MCF 10A (cell line): ENCODE measurements around the gene PRKCZ. TPM values are rescaled to one million over a fixed set of nuclear protein-coding genes. Genes with fewer than 3 reads are reported as not detected.

Experiments used
- BruUV-seq: library from RNA; stranded (reverse); fragments of 400-500 nt; replicated peaks from 2 replicates; lab custom pipeline; 2021; lab: Mats Ljungman, UMichigan
- CTCF ChIA-PET: fragments of 300-600 bp; sonication (Branson Sonifier 250); formaldehyde crosslinking; extraction: SDS; loops from one replicate; lab custom pipeline; 2021; ENCODE audit warnings: antibody characterized with exemption, inconsistent platforms; lab: Yijun Ruan, JAX
- POLR2A ChIA-PET: fragments of 300-600, 350-650 bp; sonication (Branson Sonifier 250); formaldehyde crosslinking; extraction: SDS; loops from one replicate; lab custom pipeline; 2020; ENCODE audit warnings: antibody characterized with exemption, inconsistent platforms; lab: Yijun Ruan, JAX
- DNase-seq: peaks from one replicate; pipeline ENCODE4 v3.0.0-alpha.2; 2018; ENCODE audit not compliant: unreplicated experiment
- H3K27ac Mint-ChIP-seq: one replicate; pipeline ENCODE4 v1.8.0; 2022; ENCODE audit warnings: mild to moderate bottlenecking, low read depth, mixed read lengths; ENCODE audit not compliant: unreplicated experiment
- H3K27me3 Mint-ChIP-seq: one replicate; pipeline ENCODE4 v1.8.0; 2022; ENCODE audit warnings: mixed read lengths; ENCODE audit not compliant: insufficient read depth, unreplicated experiment
- H3K36me3 Mint-ChIP-seq: one replicate; pipeline ENCODE4 v1.8.0; 2022; ENCODE audit warnings: mild to moderate bottlenecking, moderate library complexity, mixed read lengths; ENCODE audit not compliant: insufficient read depth, unreplicated experiment
- H3K4me1 Mint-ChIP-seq: one replicate; pipeline ENCODE4 v1.8.0; 2022; ENCODE audit warnings: mixed read lengths; ENCODE audit not compliant: insufficient read depth, unreplicated experiment
- H3K4me3 Mint-ChIP-seq: one replicate; pipeline ENCODE4 v1.8.0; 2022; ENCODE audit warnings: mild to moderate bottlenecking, moderate library complexity, mixed read lengths; ENCODE audit not compliant: unreplicated experiment
- H3K9me3 Mint-ChIP-seq: one replicate; pipeline ENCODE4 v1.8.0; 2022; ENCODE audit warnings: mixed read lengths; ENCODE audit not compliant: unreplicated experiment
- CTCF ChIP-seq: fragments of 200-600 bp; IDR thresholded peaks from one replicate; pipeline ENCODE4 v1.8.0; 2022; ENCODE audit warnings: antibody characterized with exemption, mild to moderate bottlenecking; ENCODE audit not compliant: unreplicated experiment
- intact Hi-C: fragments of 100-400 bp; cut with micrococcal nuclease; formaldehyde crosslinking; loops from 2 replicates; pipeline ENCODE4 v1.14.1; 2022
- total RNA-seq: library from RNA; stranded (reverse); gene quantifications from 2 replicates; pipeline ENCODE4 v1.2.3, GENCODE V29; 2022

Gene PRKCZ
- total RNA-seq, 1 experiment from 2014 or later = 24.9 TPM

DNA sequence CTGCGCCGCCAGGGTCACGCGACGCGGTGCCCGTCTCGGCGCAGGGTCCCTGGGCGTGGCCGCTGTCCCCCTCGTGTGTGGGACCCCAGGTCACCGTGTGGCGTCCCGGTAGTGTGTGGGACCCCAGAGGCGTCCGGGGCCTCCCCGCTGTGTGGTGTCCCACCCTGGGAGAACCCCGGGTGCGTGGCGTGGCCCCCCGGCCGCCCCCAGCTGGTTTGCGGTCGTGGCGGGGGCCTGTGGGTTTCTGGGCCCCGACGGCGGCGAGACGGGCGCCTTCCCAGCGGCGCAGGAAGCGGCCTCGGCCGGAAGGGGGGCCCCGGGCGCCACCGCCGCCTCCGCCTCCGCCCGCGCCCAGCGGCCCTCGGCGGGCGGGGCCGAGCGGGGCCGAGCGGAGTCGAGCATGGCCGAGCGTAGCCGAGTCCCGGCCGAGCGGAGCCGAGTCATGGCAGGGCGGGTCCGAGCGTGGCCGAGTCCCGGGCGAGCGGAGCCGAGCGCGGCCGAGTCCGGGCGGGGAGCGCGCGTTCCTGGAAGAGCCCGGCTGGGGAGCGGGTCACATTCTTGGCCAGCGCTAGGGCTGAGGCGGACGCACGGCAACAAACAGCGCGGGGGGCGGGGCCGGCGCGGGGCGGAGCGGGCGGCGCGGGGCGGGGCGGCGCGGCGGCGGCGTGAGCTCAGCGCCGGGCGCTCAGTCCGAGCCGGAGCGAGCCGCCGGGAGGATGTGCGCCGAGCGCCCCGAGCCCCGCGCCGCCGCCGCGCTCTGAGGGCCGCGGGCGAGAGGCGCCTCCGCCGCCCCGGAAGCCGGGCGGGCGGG, 177.3 kb downstream of the PRKCZ start:
- Mint-ChIP-seq H3K4me3 (peak overlapping the region; percentile 74), H3K27ac (no peak overlapping the region), H3K36me3 (peaks cover 15% of the 10 kb centered on the region), H3K9me3 (no peaks in the 10 kb centered on the region), H3K27me3 (no peaks in the 10 kb centered on the region), H3K4me1 (peaks cover 15% of the 10 kb centered on the region)
- CTCF ChIA-PET = interaction anchor here (2.8 kb wide), 1 partner anchor 32 kb away, joined by 9 read pairs; the partner anchor contains the start of gene FAAP20
- peak; percentile 95 for DNase-seq
- POLR2A ChIA-PET = interaction anchor here (0.7 to 4.6 kb wide), 4 partner anchors 15 to 164 kb away, joined by 3 to 15 read pairs (median 5); partner anchors contain the start of genes FAAP20, MORN1 and RER1
- TF ChIP-seq CTCF = no peak
- BruUV-seq = no TSS peak
- intact Hi-C loops = no loop called here

GRCh38 chr1:2228157-2228594, 178.0 kb downstream of the PRKCZ start, which contains the start of gene SKI:
Gene SKI, plus strand, starts transcription at chr1:2228319. Its CDS starts 448 bp downstream, at chr1:2228767.
- peaks cover 20% of the 10 kb centered on the region for H3K4me1 Mint-ChIP-seq
- intact Hi-C loops = no loop called here
- H3K4me3 Mint-ChIP-seq = peak within 1 kb of the TSS; percentile 78
- BruUV-seq = no TSS peak
- TF ChIP-seq CTCF = no peak
- H3K36me3 Mint-ChIP-seq = peaks cover 15% of the 10 kb centered on the region
- no peaks in the 10 kb centered on the region for H3K9me3 Mint-ChIP-seq
- peak within 1 kb of the TSS; percentile 75 for H3K27ac Mint-ChIP-seq
- ChIA-PET POLR2A (interaction anchor here (1.5 to 4.6 kb wide), 3 partner anchors 16 to 38 kb away, joined by 7 to 23 read pairs (median 15); no protein-coding TSS in a partner anchor), CTCF (interaction anchor here (1.3 to 2.8 kb wide), 2 partner anchors 33 to 154 kb away, joined by 8 to 9 read pairs; partner anchors contain the start of gene FAAP20)
- no peak for DNase-seq
- H3K27me3 Mint-ChIP-seq = no peaks in the 10 kb centered on the region

DNA sequence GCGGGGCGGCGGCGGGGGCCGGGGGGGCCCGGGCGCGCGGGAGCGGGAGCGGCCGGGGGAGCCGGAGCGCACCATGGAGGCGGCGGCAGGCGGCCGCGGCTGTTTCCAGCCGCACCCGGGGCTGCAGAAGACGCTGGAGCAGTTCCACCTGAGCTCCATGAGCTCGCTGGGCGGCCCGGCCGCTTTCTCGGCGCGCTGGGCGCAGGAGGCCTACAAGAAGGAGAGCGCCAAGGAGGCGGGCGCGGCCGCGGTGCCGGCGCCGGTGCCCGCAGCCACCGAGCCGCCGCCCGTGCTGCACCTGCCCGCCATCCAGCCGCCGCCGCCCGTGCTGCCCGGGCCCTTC, 178.5 kb downstream of the PRKCZ start:
- Mint-ChIP-seq H3K36me3 (peaks cover 15% of the 10 kb centered on the region), H3K27ac (peak overlapping the region; percentile 75), H3K4me3 (peak overlapping the region; percentile 78), H3K9me3 (no peaks in the 10 kb centered on the region), H3K4me1 (peaks cover 20% of the 10 kb centered on the region), H3K27me3 (no peaks in the 10 kb centered on the region)
- DNase-seq = no peak
- ChIA-PET POLR2A (interaction anchor here (0.8 to 4.6 kb wide), 9 partner anchors 11 to 327 kb away, joined by 3 to 23 read pairs (median 4); partner anchors contain the start of genes PANK4 and TNFRSF14), CTCF (interaction anchor here (1.3 to 2.8 kb wide), 4 partner anchors 17 to 153 kb away, joined by 4 to 9 read pairs (median 6); partner anchors contain the start of gene FAAP20)
- no TSS peak for BruUV-seq
- TF ChIP-seq CTCF = no peak
- intact Hi-C loops = no loop called here
